GM12865 (cell line): ENCODE measurements around the gene SMYD2.

Source experiments
- DNase-seq: peaks from one replicate; pipeline ENCODE4 v3.0.0; 2010; ENCODE audit warnings: low read depth
- H3K4me3 ChIP-seq: 2 replicates; pipeline ENCODE4 v1.5.1; 2011; ENCODE audit warnings: mild to moderate bottlenecking, low read depth, low read length, control low read depth
- TF ChIP-seq, protein P1 (sequence below): IDR thresholded peaks from 2 replicates; pipeline ENCODE4 v1.5.1; 2011; ENCODE audit warnings: low read length, control low read depth, low read depth, inconsistent platforms; ENCODE audit not compliant: insufficient read depth; ENCODE audit errors: missing control alignments

The SMYD2 gene, protein sequence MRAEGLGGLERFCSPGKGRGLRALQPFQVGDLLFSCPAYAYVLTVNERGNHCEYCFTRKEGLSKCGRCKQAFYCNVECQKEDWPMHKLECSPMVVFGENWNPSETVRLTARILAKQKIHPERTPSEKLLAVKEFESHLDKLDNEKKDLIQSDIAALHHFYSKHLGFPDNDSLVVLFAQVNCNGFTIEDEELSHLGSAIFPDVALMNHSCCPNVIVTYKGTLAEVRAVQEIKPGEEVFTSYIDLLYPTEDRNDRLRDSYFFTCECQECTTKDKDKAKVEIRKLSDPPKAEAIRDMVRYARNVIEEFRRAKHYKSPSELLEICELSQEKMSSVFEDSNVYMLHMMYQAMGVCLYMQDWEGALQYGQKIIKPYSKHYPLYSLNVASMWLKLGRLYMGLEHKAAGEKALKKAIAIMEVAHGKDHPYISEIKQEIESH

DNA sequence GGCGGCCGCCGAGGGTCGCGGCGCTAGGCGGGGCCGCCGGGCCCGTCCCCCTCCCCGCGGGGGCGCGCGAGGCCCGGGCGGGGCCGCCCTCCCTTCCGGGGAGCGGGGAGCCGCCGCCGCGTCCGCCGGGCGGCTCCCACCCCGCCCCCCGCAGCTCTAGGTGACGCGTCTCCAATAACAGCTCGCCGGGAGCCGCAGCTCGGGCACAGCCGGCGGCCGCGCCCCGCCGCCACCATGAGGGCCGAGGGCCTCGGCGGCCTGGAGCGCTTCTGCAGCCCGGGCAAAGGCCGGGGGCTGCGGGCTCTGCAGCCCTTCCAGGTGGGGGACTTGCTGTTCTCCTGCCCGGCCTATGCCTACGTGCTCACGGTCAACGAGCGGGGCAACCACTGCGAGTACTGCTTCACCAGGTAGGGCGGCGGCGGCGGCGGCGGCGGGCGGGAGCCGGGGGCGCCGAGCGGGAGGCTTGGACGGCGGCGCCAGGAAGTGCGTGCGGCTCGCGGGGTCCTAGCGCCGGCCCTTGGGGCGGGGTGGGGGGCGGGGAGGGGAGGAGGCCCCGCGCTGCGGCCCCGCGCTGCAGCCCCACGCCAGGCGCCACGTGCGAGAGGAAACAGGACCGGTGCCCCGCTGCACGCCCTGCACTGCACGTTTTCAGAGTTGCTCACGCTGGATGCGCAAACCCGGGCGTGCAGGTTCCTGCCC is at the start of gene SMYD2:
SMYD2 (plus strand) TSS at position 139 of the 699 bp plus-strand sequence; CDS start at position 235, 96 bp downstream.
- DNase-seq: peak; percentile 79
- TF ChIP-seq, protein P1, sequence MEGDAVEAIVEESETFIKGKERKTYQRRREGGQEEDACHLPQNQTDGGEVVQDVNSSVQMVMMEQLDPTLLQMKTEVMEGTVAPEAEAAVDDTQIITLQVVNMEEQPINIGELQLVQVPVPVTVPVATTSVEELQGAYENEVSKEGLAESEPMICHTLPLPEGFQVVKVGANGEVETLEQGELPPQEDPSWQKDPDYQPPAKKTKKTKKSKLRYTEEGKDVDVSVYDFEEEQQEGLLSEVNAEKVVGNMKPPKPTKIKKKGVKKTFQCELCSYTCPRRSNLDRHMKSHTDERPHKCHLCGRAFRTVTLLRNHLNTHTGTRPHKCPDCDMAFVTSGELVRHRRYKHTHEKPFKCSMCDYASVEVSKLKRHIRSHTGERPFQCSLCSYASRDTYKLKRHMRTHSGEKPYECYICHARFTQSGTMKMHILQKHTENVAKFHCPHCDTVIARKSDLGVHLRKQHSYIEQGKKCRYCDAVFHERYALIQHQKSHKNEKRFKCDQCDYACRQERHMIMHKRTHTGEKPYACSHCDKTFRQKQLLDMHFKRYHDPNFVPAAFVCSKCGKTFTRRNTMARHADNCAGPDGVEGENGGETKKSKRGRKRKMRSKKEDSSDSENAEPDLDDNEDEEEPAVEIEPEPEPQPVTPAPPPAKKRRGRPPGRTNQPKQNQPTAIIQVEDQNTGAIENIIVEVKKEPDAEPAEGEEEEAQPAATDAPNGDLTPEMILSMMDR: no peak
- peak within 1 kb of the TSS; percentile 92 for H3K4me3 ChIP-seq

- DNase-seq: no peak
- H3K4me3 ChIP-seq: no peak overlapping the region
- TF ChIP-seq, protein P1: no peak
Observed at GRCh38 chr1:214233856-214234634, 46.9 kb upstream of the SMYD2 start.

- no peak for DNase-seq
- no peak overlapping the region for H3K4me3 ChIP-seq
- TF ChIP-seq, protein P1: no peak
Observed at GRCh38 chr1:214234635-214235025, 46.3 kb upstream of the SMYD2 start.

GRCh38 chr1:214236477-214236876 is 44.5 kb upstream of the SMYD2 start:
- H3K4me3 ChIP-seq: no peak overlapping the region
- no peak for DNase-seq
- TF ChIP-seq, protein P1: no peak

DNA sequence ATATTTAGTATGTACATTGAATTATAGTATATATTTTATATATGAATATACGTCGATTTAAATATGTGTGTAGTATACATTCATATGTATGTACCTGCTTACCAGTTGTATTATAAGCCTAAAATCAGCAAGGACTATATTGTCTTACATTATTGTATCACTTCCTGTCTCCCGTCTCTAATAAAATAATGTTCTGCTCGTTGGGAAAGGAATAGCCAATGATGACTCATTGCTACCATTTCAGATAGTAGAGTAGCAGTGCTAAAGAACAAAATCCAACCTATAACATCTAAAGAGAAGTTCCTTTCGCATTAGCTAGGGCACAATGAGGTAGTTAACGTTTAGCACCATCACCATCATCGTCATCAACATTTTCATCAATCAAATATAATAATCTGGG is 39.9 kb upstream of the SMYD2 start:
- TF ChIP-seq, protein P1: no peak
- no peak overlapping the region for H3K4me3 ChIP-seq
- no peak for DNase-seq

- no peak overlapping the region for H3K4me3 ChIP-seq
- no peak for DNase-seq
- TF ChIP-seq, protein P1: no peak
Observed at GRCh38 chr1:214244252-214244651, 36.7 kb upstream of the SMYD2 start.
